ENCODE measurements around the gene NAV2. TPM values are rescaled to one million over a fixed set of nuclear protein-coding genes. Genes with fewer than 3 reads are reported as not detected.

Gene NAV2
- total RNA-seq, 2 experiments from 2014 or later = 0.23 to 0.36 TPM

- Mint-ChIP-seq H3K4me3 (no peak overlapping the region), H3K27ac (no peak overlapping the region), H3K9me3 (peaks cover 1% of the 10 kb centered on the region), H3K36me3 (ENCODE audit: low read depth) (no peaks in the 10 kb centered on the region), H3K4me1 (ENCODE audit: low read depth) (no peaks in the 10 kb centered on the region), H3K27me3 (peaks cover 10% of the 10 kb centered on the region)
- ChIA-PET CTCF (no interaction called here), POLR2A (no interaction called here)
- DNase-seq = no peak
- no peak for TF ChIP-seq CTCF (IDR thresholded peaks at IDR 0.05)
- intact Hi-C loops (cut with micrococcal nuclease) = no loop called here
- no peak for ATAC-seq
Measured at GRCh38 chr11:19840961-19841360, 128.3 kb downstream of the NAV2 start.

DNA sequence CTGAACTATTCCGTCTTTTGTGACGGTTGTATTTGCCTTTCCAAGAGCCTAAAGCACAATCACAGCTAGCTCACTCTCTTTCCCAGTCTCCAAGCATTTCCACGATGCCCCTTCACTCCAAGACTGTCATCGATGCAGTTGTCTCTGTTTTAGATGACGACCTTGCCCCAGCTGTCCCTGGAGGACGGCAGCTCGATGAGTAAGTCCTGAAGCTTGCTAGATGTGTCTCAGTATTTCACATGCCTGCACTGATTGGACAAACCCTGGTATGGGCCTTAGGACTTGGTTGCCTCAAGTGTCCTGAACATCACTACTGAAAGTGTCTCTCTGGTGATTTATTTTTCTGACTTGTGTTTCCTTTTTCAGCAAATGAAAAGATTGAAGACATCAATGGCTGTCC, 129.9 kb downstream of the NAV2 start:
- H3K36me3 Mint-ChIP-seq (ENCODE audit: low read depth) = no peaks in the 10 kb centered on the region
- DNase-seq = no peak
- no peak overlapping the region for H3K4me3 Mint-ChIP-seq
- intact Hi-C loops (cut with micrococcal nuclease) = no loop called here
- POLR2A ChIA-PET = no interaction called here
- H3K9me3 Mint-ChIP-seq = no peaks in the 10 kb centered on the region
- no peak overlapping the region for H3K27ac Mint-ChIP-seq
- H3K4me1 Mint-ChIP-seq (ENCODE audit: low read depth) = no peaks in the 10 kb centered on the region
- TF ChIP-seq CTCF (IDR thresholded peaks at IDR 0.05) = no peak
- CTCF ChIA-PET = no interaction called here
- no peak for ATAC-seq
- peaks cover 10% of the 10 kb centered on the region for H3K27me3 Mint-ChIP-seq

GRCh38 chr11:19843079-19843478, 130.4 kb downstream of the NAV2 start:
- Mint-ChIP-seq H3K27me3 (peaks cover 10% of the 10 kb centered on the region), H3K27ac (no peak overlapping the region), H3K36me3 (ENCODE audit: low read depth) (no peaks in the 10 kb centered on the region), H3K4me3 (no peak overlapping the region), H3K4me1 (ENCODE audit: low read depth) (no peaks in the 10 kb centered on the region), H3K9me3 (no peaks in the 10 kb centered on the region)
- ChIA-PET POLR2A (no interaction called here), CTCF (no interaction called here)
- no peak for ATAC-seq
- no peak for DNase-seq
- no peak for TF ChIP-seq CTCF (IDR thresholded peaks at IDR 0.05)
- intact Hi-C loops (cut with micrococcal nuclease) = no loop called here

GRCh38 chr11:19844012-19844411, 131.4 kb downstream of the NAV2 start:
- Mint-ChIP-seq H3K4me3 (no peak overlapping the region), H3K9me3 (no peaks in the 10 kb centered on the region), H3K36me3 (ENCODE audit: low read depth) (no peaks in the 10 kb centered on the region), H3K27ac (no peak overlapping the region), H3K4me1 (ENCODE audit: low read depth) (no peaks in the 10 kb centered on the region), H3K27me3 (peaks cover 10% of the 10 kb centered on the region)
- POLR2A ChIA-PET = no interaction called here
- CTCF ChIA-PET = no interaction called here
- ATAC-seq (no peak), DNase-seq (no peak)
- intact Hi-C loops (cut with micrococcal nuclease) = no loop called here
- TF ChIP-seq CTCF (IDR thresholded peaks at IDR 0.05) = no peak

GRCh38 chr11:19844806-19845205, 132.2 kb downstream of the NAV2 start:
- no peak overlapping the region for H3K4me3 Mint-ChIP-seq
- ATAC-seq = no peak

More at GRCh38 chr11:19844806-19845205, 132.2 kb downstream of the NAV2 start:
- peaks cover 10% of the 10 kb centered on the region for H3K27me3 Mint-ChIP-seq
- DNase-seq = no peak
- intact Hi-C loops (cut with micrococcal nuclease) = no loop called here
- H3K4me1 Mint-ChIP-seq (ENCODE audit: low read depth) = no peaks in the 10 kb centered on the region
- no peaks in the 10 kb centered on the region for H3K9me3 Mint-ChIP-seq
- no peaks in the 10 kb centered on the region for H3K36me3 Mint-ChIP-seq (ENCODE audit: low read depth)
- H3K27ac Mint-ChIP-seq = no peak overlapping the region
- TF ChIP-seq CTCF (IDR thresholded peaks at IDR 0.05) = no peak
- CTCF ChIA-PET = no interaction called here
- POLR2A ChIA-PET = no interaction called here
